GM18502 (cell line): ENCODE results near the gene SPATA12.
"Not testable (repeated sequence)": the region's sequence is repeated elsewhere in the genome, so short reads cannot be mapped to it uniquely, and the experiment has no call there.

Experiments used
- ATAC-seq: cut with Tn5 transposase; IDR thresholded peaks from one replicate; pipeline ENCODE4 v1.9.1; 2021; ENCODE audit warnings: mild to moderate bottlenecking; ENCODE audit not compliant: unreplicated experiment, poor library complexity

The SPATA12 gene

GRCh38 chr3:57080171-57080570 lies 19.7 kb downstream of the SPATA12 start:
- no peak for ATAC-seq

GRCh38 chr3:57081173-57081572 lies 20.7 kb downstream of the SPATA12 start:
- ATAC-seq, result no peak

DNA sequence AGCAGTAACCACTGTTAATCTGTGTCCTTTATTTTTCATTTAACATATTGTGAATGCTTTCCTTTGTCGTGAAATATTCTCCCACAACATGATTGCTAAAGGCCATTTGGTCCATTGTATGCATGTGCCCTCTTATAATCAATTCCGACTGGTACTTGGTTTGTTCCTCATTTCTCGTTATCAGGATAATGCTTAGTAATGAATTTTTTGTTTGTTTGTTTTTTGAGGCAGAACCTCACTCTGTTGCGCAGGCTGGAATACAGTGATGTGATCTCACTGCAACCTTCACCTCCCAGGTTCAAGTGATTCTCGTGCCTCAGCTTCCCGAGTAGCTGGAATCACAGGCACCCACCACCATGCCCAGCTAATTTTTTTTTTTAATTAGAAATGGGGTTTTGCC lies 22.0 kb downstream of the SPATA12 start:
- ATAC-seq, result no peak

DNA sequence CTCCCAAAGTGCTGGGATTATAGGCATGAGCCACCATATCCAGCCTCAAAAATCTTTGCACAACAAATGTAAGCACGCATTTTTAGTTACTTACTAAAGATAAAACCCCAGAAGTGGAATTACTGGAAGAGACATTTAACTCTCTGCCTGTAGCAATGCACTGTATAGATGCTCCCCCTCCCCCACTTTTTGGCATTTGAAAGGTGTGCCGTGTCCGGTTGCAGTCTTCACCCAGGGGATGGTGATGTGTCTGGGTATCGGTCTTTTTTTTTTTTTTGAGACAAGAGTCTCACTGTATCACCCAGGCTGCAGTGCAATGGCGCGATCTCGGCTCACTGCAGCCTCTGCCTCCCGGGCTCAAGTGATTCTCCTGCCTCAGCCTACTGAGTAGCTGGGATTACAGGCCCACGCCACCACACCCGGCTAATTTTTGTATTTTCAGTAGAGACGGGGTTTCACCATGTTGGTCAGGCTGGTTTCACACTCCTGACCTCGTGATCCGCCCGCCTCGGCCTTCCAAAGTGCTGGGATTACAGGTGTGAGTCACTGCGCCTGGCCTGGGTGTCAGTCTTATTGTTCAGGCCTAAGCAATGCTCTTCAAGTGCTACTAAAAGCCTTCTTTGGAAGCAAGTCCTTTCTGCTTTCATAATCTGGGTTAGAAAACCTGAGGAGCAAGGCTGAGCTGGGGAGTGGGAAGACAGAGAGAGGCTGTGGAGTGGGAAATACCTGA lies 23.0 kb downstream of the SPATA12 start:
- not testable (repeated sequence) for ATAC-seq

GRCh38 chr3:57085211-57085610 lies 24.7 kb downstream of the SPATA12 start:
- no peak for ATAC-seq

DNA sequence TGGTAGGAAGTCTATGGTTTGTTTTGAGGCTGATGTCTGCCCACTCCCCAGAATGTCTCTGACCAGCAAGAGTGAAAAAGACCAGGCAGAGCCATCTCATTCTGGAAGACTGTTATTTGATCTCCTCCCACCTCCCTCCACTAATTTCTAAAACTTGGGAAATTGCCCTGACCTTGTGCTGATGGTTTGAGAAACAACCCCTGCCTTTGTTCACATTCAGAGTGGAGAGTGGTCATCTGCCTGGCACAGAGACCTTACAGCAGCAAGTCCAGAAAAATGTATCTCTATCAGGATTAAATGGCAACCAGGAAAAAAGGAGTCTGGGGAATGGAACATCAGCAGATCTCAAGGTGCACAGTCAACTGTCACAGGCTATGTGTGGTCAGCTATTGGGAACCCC lies 25.7 kb downstream of the SPATA12 start:
- ATAC-seq, result no peak

DNA sequence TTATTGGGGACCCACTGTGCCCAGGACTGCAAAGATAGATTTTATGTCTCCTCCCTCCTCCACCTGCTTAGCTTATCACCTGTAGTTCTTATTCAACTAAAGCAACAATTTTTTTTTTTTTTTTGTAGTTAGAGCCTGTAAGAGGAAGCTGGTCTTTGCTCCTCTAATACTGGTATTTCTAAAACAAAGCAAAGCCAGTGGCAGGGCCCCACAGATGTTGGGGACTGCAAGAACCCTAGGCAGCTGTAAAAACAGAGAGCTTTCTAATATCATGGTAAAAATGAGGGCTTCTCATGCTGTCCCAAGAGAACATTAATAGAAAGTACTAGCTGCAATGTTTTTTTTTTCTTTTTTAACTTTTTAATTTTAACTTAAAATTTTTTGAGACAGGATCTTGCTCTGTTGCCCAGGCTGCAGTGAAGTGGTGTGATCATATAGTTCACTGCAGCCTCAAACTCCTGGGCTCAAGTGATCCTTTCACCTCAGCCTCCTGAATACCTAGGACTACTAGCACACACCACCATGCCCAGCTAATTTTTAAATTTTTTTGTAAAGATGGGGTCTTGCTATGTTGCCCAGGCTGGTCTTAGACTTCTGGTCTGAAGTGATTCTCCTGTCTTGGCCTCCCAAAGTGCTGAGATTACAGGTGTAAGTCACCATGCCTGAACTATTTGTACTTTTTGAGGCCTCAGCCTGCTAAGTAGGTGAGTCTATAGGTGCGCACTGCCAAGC lies 27.1 kb downstream of the SPATA12 start:
- no peak for ATAC-seq

DNA sequence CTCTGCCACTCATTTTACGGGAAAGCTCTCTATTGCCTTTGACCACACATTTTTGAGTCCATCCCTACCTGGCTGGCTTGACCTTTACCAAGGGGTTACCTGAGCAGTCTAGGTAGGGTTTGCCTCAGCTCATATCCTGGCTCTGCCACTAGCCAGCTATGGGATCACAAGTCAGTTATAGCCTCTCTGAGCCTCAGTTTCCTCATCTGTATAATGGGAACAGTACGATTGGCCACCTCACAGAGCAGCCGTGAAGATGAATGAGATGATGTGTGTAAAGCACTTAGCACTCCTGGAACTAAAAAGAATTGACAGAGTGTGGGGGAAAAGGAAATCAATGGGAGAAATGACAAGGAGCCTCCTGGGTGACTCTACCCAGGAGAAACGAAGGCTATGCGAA lies 28.0 kb downstream of the SPATA12 start:
- ATAC-seq, result no peak

GRCh38 chr3:57089043-57089442 lies 28.6 kb downstream of the SPATA12 start:
- ATAC-seq, result no peak

DNA sequence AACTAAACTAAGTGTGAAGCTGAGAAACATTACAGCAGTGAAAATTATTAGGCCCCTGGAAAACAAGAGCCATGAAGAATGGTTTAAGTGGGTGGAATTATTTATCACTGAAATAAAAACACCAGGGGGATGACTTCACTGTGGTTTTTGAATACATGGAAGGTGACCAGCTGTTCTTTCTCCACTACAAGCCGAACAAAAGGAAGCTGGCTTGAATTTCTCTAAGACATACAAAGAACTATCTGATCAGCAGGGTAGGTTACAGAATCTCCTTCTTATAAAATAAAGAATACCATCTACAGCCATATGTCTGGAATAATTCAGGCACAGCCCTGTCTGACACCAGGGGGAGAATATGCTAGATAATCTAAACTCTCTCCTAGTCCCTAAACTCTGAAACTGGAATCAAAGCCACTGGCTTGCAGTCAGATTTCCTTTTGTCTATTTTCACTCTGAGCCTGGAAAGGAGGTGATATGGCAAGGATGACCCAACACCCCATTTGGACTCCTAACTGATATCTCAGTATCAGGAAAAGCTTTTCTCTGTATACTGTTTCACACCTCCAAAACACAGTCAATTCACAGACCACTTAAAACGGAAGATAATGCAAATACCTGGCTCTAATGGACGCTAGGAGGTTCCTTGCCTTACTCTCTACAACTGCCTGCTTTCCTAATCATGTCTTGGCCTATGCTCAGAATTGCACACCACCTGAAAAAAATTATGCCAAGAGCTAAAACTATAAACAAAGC lies 31.2 kb downstream of the SPATA12 start:
- ATAC-seq, result no peak

- no peak for ATAC-seq
Observed at GRCh38 chr3:57093489-57093888, 33.0 kb downstream of the SPATA12 start.

- ATAC-seq, result no peak
Observed at GRCh38 chr3:57093971-57094535, 33.6 kb downstream of the SPATA12 start.

GRCh38 chr3:57094575-57094974 lies 34.1 kb downstream of the SPATA12 start:
- ATAC-seq, result no peak

DNA sequence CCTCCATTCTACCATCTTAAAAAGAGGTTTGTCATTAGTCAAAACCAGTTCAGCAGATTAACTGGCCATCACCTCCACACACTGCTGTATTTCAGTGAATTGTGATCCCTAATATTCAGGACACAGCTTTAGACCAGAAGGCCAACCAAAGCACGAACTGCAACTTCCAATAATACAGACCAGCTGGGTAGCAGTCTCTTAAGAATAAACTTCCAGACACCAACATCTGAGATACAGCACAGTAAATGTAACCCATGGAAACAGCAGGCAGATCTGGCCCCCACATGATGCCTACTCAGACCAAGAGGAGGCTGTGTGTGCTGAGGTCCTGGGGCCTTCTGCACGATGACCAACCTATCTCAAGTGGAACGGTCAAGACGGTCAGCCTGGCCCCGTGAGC lies 34.9 kb downstream of the SPATA12 start:
- ATAC-seq, result no peak

DNA sequence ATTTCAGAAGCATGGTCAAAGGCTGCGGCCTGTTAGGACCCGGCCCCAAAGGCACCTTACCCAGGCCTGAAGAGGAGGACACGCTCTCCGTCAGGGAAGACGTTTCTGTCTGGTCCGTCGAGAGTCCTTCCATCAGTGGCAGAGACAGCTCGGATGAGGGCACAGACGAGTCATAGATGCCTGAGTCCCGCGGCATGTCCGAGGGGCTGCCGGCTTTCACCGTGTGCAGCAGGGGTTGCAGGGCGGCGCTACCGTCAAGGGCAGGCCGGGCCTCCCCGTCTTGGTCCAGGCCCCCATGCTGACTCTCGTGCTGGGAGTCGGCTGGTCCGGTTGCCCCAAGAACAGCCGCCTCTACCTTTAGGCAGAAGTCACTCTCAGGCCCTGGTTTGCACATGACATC lies 37.1 kb downstream of the SPATA12 start:
- no peak for ATAC-seq

DNA sequence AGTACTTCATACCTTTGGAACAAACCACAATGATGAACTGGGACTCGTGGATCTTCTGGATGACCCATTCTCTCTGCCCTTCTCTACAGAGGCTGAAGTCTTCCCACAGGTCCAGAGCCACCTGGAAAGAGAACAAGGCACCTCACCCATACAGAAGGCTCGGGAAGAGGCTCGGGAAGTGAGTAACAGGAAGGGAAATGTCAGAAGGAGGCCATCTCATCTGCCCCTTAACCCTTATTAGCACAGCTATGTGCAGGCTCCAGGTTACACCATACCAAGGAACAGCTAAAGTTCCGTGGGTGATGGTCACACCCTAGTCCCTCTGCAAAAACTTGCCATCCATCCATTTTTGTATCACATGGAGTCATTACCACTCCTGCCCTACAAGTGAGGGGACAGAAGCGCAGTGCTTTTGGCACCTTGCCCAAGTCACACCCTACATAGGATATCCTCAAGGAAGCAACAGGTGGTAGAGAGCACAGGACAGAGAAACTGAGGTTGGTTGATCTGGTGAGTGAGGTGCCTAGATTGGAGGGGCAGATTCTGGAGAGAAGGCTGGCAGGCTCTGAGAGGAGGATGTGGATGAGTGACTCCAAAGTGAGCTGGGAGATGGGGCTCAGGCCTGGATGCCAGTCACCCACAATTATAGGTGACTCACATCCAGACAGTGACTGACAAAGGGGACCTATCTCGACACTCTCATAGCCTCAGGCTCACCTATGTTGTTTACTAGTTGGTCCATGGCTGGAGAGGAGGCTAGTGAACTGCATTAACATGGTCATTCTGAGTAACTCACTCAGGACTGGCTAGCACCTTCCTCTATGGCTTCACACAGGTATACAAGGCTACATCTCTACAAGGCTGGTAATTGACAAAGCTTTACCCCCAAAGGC lies 38.2 kb downstream of the SPATA12 start:
- no peak for ATAC-seq

GRCh38 chr3:57100046-57100695 lies 39.7 kb downstream of the SPATA12 start:
- ATAC-seq, result no peak

DNA sequence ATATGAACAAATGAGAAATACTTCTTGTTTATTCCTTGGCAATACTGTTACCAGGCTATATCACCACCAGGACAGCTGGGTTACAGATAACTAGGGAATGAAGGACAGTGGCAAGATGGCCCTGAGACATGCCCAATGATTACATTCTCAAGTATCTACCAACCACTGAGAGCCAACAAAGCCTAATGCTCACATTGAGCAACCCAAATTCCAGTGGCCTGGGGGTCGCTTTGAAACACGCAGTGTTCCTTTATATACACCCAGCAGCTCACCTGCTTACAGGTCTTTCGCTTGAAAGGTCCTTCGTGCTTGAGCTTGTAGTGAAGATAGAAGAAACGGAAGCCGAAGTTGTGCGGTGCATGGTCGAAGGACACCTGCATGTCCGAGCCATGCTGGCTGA lies 45.1 kb downstream of the SPATA12 start:
- no peak for ATAC-seq

- no peak for ATAC-seq
Observed at GRCh38 chr3:57108684-57109083, 48.2 kb downstream of the SPATA12 start.
